GM21529 (cell line): ENCODE results near the gene PTPRN2.
"Not testable (repeated sequence)": the region's sequence is repeated elsewhere in the genome, so short reads cannot be mapped to it uniquely, and the experiment has no call there.

ENCODE experiments used
- ATAC-seq: cut with Tn5 transposase; IDR thresholded peaks from one replicate; pipeline ENCODE4 v1.9.1; 2021; ENCODE audit not compliant: unreplicated experiment

PTPRN2 gene

DNA sequence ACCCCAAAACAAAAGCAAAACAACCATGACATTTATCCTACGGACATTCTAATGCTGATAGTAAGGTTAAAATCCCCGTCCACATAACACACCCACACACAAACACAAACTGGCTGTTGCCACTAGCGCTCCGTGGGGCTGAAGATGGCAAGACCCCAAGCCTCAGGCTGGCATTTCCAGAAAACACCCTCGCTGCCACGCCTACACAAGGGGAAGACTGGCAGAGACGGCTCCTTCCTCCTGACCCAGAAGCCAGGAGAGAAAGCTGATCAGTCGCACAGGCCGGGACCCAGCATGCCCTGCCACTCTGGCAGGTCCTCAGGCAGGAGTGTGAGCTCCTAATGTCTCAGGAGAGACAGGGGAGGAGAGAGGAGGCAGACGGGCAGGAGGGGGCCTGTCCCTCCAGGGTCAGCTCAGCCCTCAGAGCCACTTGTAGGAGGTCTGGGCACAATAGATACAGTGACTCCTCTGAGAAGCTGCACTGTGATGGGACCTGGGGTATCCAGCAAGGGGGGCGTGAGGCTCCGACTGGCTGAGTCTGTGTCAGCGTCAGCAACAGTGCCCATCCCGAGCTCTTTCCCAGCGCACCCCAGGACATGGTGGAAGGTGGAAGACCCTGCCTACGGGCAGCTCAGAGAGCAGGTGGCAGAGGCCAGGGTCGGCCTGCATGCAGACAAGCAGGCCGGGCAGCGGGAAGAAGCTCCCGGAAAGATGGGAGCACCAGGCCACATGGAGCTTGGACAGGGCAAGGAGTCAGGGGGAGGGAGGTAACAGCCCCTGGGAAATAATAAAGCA is 326.9 kb downstream of the PTPRN2 start:
- ATAC-seq, result no peak

- ATAC-seq, result no peak
Observed at GRCh38 chr7:158259671-158260418, 327.8 kb downstream of the PTPRN2 start.

DNA sequence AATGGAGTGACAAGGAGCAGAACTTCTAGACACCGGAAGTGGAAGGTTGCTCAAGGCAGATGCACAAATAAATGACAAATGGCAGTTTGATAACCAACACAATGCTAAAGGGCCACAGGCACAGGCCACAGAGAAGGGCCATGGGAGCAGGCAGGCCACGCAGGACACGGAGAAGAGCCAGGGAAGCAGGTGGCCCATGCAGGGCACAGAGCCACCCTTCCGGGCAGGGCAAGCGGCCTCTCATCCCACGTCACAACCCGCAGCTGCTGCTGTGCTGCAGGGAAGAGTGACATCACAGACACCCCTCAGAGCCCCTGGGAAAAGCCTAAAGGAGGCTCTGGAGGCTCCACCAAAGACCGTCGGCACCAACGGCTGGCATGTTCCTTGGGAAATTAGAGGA is 328.5 kb downstream of the PTPRN2 start:
- ATAC-seq, result no peak

DNA sequence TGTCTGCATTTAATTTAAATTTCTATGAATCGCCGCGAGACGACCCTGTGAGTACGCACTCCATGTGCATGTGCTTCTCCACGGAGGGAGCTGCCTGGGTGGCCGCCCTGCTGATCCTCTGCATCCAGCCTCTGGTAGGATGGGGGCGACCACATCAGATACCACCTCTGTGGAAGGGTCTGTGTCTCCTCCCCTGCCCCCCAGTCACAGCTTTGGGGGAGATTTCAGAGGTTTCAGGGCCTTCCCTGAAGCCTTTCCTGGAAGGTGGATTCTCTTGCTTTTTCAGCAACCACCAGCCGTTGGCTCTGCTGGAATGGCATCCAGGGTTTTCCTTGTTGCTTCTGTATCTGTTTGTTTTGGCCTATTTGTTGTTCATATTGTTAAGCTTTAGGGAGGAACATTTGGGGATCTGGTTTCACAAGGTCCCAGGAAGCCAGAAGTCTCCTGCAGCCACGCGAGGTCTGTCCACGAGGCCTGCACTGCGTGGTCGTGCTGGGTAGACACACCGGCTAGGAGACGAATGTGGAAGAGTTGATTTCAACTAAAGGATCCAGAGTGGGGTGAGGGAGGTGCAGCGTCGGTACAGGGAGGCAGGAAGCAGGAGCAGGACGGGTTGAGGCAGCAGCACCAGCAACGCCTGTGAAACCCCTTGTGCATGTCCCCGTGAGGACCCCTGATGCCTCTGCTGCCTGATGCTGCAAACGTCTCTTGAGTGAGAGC is 329.1 kb downstream of the PTPRN2 start:
- ATAC-seq, result no peak

DNA sequence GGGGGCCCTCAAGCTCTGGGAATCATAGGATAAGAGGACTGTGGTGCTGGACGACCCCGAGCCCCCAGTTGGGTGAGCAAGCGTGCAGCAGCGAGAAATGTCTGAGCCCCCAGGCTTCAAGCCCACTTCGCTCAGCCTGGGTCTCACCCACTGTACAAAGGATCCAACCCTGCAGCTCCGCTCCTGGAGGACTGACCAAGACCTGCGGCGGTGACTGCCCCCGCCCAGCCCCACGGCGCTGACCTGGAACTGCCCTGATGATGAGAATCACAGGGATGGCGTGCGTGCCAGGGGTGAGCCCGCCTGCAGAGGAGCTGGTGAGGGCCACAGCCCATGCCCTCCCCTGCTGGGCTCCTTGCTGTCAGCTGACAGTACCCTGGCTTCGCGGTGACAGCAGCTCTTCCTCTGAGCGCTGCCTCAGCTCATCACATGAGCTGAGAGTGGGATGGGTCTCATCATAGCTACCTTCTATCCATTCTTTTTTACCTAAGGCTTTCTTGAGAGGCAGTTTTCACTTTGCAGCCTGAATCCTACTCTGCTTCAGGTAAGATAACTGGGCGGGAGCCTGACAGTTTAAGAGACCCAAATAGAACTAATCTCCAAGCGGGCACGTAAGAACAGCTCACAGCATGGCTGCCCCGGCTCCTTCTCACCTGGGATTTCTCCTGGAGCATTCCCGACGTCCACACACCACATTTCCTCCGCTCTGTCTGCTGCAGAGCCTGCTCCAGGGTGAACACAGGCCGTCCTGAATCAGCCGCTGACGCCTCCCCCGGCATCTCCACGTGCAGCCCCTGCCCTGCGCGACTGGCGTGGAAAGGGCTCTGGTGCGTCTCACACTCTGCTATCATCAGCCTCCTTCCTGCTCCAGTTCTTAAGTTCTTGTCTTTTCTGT is 329.9 kb downstream of the PTPRN2 start:
- ATAC-seq, result no peak

GRCh38 chr7:158257001-158257400 is 330.6 kb downstream of the PTPRN2 start:
- ATAC-seq, result no peak

- no peak for ATAC-seq
Observed at GRCh38 chr7:158256091-158256816, 331.4 kb downstream of the PTPRN2 start.

GRCh38 chr7:158255558-158255957 is 332.1 kb downstream of the PTPRN2 start:
- ATAC-seq, result no peak

DNA sequence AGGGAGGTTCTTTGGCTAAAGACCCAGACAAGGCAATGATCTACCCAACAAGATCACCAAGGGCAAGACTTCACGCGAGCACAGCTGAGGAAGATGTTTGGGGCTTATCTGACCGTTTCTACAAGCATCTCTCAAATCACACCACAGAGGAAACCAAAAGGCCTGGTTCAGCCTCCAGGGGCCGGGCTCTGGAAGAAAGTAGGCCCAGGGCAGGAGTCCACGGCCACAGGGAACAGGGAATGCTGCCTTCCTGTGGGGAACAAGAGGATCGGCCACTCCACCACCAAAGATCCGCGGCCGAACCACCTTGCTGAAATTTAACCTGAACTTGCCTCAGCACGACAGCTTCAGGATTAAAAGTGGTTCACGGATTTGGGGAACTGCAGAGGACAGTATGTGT is 332.5 kb downstream of the PTPRN2 start:
- no peak for ATAC-seq

- not testable (repeated sequence) for ATAC-seq
Observed at GRCh38 chr7:158253670-158254045, 334.0 kb downstream of the PTPRN2 start.

- no peak for ATAC-seq
Observed at GRCh38 chr7:158252837-158253669, 334.6 kb downstream of the PTPRN2 start.

- ATAC-seq, result no peak
Observed at GRCh38 chr7:158252081-158252836, 335.4 kb downstream of the PTPRN2 start.

DNA sequence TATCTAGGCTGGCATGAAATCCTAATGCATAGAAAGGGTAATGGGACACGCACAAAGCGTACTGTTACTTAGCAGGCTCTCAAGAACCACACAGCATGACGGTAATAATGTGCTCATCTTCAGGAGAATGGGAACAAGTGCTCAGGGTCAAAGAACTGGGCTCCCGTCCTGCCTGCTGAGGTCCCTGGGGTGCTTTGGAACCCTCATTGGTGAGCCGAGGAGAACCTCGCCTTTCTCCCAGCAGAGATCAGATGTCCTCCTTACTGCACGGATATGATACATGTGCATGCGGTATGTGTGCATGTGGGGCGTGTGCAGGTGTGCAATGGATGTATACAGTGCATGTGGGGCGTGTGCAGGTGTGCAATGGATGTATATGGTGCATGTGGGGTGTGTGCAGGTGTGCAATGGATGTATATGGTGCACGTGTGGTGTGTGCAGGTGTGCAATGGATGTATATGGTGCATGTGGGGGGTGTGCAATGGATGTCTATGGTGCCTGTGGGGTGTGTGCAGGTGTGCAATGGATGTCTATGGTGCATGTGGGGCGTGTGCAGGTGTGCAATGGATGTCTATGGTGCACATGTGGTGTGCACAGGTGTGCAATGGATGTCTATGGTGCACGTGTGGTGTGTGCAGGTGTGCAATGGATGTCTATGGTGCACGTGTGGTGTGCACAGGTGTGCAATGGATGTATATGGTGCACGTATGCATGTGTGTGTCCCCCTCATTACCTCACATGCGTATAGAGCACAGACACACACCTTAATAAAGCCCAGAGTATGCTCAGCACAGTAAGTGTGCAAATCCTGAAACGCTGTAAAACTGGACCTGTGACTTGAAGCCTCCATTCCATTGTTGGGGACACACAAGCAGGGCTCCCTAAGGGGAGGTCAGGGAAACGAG is 336.3 kb downstream of the PTPRN2 start:
- no peak for ATAC-seq

GRCh38 chr7:158249692-158250091 is 337.9 kb downstream of the PTPRN2 start:
- no peak for ATAC-seq

- no peak for ATAC-seq
Observed at GRCh38 chr7:158248816-158249215, 338.8 kb downstream of the PTPRN2 start.

DNA sequence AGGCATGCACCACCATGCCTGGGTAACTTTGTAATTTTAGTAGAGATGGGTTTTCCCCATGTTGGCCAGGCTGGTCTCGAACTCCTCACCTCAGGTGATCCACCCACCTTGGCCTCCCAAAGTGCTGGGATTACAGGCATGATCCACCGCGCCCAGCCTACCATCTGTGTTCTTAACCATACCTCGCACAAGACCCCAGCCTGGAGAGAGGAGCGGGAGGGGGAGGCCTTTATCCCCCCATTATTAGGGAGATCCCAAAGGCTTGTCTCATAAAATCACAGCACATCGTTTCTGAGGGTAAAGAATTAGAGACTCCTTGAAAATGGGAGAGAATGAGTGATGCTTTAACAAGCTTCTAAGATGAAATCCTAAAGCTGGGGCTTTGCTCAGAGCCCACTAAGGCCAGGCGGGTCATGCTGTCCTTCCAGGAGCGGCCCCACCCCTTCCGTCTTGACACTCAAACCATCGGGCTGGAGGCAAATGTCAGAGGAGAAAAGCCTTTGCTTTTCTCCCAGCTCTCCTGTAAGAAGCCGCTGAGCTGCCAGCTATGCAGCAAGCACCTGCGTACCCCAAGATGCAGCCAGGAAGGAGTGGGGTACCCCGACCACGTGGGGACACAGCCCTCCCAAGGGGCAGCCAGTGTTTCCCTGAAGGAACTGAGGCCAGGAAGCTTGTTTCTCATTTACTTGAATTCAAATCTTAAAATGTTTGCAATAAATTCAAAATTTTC is 339.7 kb downstream of the PTPRN2 start:
- no peak for ATAC-seq
